ENCODE data around the gene COG5. TPM values are rescaled to one million over a fixed set of nuclear protein-coding genes. Genes with fewer than 3 reads are reported as not detected.

The COG5 gene
- total RNA-seq, 4 donors from 2014 or later: 39.7 to 143 (median 98.3) TPM

GRCh38 chr7:107168233-107169119 is 395.2 kb downstream of the COG5 start, which contains the start of gene HBP1:
TSS of gene HBP1 (plus strand) at chr7:107169003. CDS start at chr7:107179894, 10,891 bp downstream.
- intact Hi-C loops (cut with DNase I; ENCODE audit: low total_unique reads): no loop called here
- TF ChIP-seq POLR2A (IDR thresholded peaks at IDR 0.05): peak; percentile 67 to 91
- TF ChIP-seq CTCF (IDR thresholded peaks at IDR 0.05): peak in 2 of 4 experiments; percentile 3 to 13

DNA sequence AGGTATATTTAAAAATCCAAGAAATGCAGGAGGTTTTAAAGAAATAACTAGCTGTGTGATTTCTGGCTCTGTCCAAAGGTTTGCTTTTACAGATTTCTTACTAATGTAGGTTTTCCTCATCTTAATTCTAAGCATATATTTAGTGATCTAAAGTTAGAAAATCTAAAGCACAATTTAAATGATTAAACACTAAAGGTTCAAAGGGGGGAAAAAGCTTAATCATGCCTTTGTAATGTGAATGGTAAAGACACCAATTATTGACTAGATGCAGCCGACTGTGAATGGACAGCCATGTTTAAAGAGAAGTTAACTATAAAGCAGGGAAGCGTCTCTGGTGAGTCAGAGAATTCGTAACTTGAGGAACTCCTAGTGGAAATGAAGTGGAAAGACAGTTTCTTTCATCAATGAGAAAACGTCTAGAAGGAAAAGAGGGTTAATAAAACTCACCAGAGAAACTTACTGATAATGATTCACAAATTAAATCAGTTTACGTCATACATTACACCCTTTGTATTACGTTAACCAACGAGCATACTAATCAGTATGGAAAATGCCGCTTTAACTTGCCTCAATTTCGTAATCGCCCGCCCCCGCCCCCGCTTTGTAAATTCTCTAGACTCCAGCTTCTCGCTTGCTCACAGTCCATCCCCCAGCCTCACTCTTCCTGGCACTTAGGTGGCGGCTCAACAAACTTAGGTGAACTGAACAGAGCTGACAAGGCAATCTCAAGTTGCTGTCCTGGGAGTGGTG is 396.1 kb downstream of the COG5 start:
- H3K36me3 ChIP-seq: no peaks in the 10 kb centered on the region
- peak overlapping the region; percentile 97 to 100 for H3K27ac ChIP-seq
- TF ChIP-seq POLR2A (IDR thresholded peaks at IDR 0.05): peak in 1 of 2 donors; percentile 29
- peak; percentile 18 to 64 (median 41) for TF ChIP-seq CTCF (IDR thresholded peaks at IDR 0.05)
- H3K4me1 ChIP-seq: peaks cover 0 to 7% of the 10 kb centered on the region in 2 donors
- H3K27me3 ChIP-seq: no peaks in the 10 kb centered on the region
- H3K9me3 ChIP-seq: no peaks in the 10 kb centered on the region
- H3K4me3 ChIP-seq: peak overlapping the region; percentile 47 to 59
- peak in 1 of 2 donors; percentile 81 for DNase-seq
- intact Hi-C loops (cut with DNase I; ENCODE audit: low total_unique reads): no loop called here

More at GRCh38 chr7:107168233-107169119, 395.2 kb downstream of the COG5 start, which contains the start of gene HBP1:
- Histone ChIP-seq H3K4me3 (peak within 1 kb of the TSS; percentile 90 to 99), H3K27ac (peak within 1 kb of the TSS; percentile 97 to 100), H3K4me1 (peaks cover 0 to 15% of the 10 kb centered on the region in 2 donors), H3K9me3 (no peaks in the 10 kb centered on the region), H3K36me3 (no peaks in the 10 kb centered on the region), H3K27me3 (no peaks in the 10 kb centered on the region)
- DNase-seq: peak; percentile 100

DNA sequence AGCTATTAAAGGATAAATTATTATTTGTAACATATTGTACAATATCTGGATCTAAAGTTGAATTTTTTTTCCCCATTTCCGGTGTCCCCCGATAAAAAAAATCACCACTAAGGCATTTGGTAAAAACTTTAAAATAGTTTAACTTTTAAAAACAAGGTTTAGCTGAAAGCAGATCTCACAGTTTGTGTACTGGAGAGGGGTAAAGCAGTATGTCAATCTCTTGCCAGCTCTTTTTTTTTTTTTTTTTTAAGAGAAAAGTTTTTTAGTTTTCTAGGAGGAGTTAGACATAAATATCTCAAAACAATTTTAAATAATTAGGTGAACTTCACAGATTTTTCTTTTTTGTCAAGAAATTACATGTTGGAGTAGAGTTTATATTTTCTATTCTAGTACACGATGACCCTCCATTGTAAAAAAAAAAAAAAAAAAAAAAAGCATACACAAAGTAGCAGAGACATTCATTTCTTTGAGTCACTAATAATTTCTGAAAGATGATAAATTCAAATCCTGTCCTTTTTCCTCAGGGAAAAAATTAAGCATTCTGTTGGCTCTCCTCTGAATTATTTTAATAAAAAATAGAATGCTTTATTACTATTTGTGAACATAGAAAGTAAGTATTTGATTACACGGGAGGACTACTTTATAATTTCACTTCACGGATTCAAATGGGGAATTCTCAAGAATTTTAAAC is 396.8 kb downstream of the COG5 start:
- no peaks in the 10 kb centered on the region for H3K36me3 ChIP-seq
- no peak for DNase-seq
- H3K27me3 ChIP-seq: no peaks in the 10 kb centered on the region
- intact Hi-C loops (cut with DNase I; ENCODE audit: low total_unique reads): no loop called here
- H3K4me3 ChIP-seq: peak overlapping the region; percentile 47 to 59
- H3K27ac ChIP-seq: peak overlapping the region; percentile 97 to 100
- peaks cover 0 to under 1% of the 10 kb centered on the region in 2 donors for H3K4me1 ChIP-seq
- no peak for TF ChIP-seq CTCF (IDR thresholded peaks at IDR 0.05)
- no peak for TF ChIP-seq POLR2A (IDR thresholded peaks at IDR 0.05)
- H3K9me3 ChIP-seq: no peaks in the 10 kb centered on the region

DNA sequence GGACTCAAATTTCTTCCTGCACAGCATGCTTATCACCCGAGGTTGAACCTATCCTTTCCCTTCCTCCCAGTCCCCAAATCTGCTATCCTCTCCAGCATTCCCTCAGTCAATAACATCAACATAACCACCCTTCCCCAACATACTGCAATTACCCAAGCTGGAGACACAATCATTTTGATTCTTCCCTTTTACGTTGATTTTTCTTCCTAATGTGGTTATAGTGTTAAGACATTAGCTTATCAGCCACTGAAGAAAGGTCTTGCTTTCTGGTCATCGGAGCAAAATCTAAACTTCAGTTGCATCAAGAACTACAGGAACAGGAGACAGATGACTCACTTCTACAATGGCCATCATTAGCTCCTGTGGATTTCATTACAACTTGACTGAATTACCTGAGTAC is 398.4 kb downstream of the COG5 start:
- no peaks in the 10 kb centered on the region for H3K4me1 ChIP-seq
- no peak for DNase-seq
- no peaks in the 10 kb centered on the region for H3K27me3 ChIP-seq
- no peak overlapping the region for H3K27ac ChIP-seq
- no peaks in the 10 kb centered on the region for H3K9me3 ChIP-seq
- intact Hi-C loops (cut with DNase I; ENCODE audit: low total_unique reads): no loop called here
- no peak overlapping the region for H3K4me3 ChIP-seq
- H3K36me3 ChIP-seq: no peaks in the 10 kb centered on the region
- TF ChIP-seq CTCF (IDR thresholded peaks at IDR 0.05): no peak
- no peak for TF ChIP-seq POLR2A (IDR thresholded peaks at IDR 0.05)
